Adrenal gland (tissue), 5 donors: ENCODE data around the gene CPN1.

ENCODE experiments used
- POLR2A ChIP-seq, 2 donors: fragments of 450-650 bp; IDR thresholded peaks; one replicate each; pipeline ENCODE4 v1.6.1; 2017; ENCODE audit warnings: antibody characterized with exemption in 2 of 2, mild to moderate bottlenecking in 2 of 2, moderate library complexity in 1 of 2
- TF ChIP-seq, protein P1 (sequence below), 6 experiments: fragments of 450-650 bp in 4 of 6; fragments of 200-600 bp in 2 of 6; sonication (generic) in 1 of 6; IDR thresholded peaks; 1 replicate in 5 of 6; 2 replicates in 1 of 6; pipeline versions ENCODE4 v1.5.1 to v1.8.0; 2016 to 2021; ENCODE audit warnings: antibody characterized with exemption in 6 of 6, mild to moderate bottlenecking in 2 of 6, moderate library complexity in 1 of 6
- donor health status: DM: no; HTN: no; CAD: no.

GRCh38 chr10:100076750-100077149 is 4.9 kb downstream of the CPN1 start:
- TF ChIP-seq, protein P1, sequence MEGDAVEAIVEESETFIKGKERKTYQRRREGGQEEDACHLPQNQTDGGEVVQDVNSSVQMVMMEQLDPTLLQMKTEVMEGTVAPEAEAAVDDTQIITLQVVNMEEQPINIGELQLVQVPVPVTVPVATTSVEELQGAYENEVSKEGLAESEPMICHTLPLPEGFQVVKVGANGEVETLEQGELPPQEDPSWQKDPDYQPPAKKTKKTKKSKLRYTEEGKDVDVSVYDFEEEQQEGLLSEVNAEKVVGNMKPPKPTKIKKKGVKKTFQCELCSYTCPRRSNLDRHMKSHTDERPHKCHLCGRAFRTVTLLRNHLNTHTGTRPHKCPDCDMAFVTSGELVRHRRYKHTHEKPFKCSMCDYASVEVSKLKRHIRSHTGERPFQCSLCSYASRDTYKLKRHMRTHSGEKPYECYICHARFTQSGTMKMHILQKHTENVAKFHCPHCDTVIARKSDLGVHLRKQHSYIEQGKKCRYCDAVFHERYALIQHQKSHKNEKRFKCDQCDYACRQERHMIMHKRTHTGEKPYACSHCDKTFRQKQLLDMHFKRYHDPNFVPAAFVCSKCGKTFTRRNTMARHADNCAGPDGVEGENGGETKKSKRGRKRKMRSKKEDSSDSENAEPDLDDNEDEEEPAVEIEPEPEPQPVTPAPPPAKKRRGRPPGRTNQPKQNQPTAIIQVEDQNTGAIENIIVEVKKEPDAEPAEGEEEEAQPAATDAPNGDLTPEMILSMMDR (IDR thresholded peaks at IDR 0.05), result no peak
- no peak for TF ChIP-seq POLR2A (IDR thresholded peaks at IDR 0.05)
